ENCODE data around the gene TGFBR3. TPM values are rescaled to one million over a fixed set of nuclear protein-coding genes. Genes with fewer than 3 reads are reported as not detected.

Gene TGFBR3
- total RNA-seq, 1 experiment from 2014 or later, result 14.5 TPM

DNA sequence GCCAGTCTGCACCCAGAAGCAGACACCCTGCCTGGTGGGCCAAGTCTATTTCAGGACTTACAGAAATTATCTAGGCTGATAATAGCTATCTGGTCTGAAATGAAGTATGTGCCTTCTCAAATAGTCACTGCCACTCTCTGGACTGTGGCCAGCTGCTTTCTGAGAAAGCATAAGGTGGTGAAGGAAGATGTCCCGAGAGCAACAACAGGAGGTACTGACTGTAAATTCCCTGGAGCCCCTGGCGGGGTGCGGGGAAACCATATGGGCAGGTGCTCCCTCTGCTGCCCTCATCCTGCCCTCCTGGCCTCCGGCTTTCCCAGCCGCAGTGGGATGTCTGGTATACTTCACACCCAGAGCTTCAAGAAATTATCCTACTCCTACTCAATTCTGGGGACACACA is 86.8 kb downstream of the TGFBR3 start:
- intact Hi-C loops (cut with micrococcal nuclease; ENCODE audit: unreplicated experiment), result no loop called here
- no peak for ATAC-seq
- POLR2A ChIA-PET, result no interaction called here

DNA sequence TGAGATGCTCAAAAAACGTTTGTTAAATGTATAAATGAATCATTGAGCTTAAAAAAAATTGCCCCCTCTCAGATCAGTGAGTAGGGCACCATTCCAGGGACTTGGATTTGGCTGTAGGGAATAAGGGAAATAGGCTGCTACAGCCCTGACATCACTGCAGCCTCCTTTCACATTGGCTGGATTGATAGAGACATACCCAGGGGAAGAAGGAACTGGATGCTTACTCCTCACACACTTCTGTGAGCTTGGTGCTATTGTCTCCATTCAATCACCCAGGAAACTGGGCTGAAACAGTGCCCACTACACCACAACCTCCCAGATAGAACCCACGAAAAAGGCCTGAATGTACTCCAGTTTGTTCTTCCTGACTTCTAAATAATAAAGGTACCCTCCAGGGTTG is 87.2 kb downstream of the TGFBR3 start:
- ATAC-seq (no peak), DNase-seq (ENCODE audit: low read depth, low spot score) (no peak)
- H3K27me3 ChIP-seq (ENCODE audit: control insufficient read depth, insufficient read depth, low read length), result no peaks in the 10 kb centered on the region
- ChIA-PET POLR2A (no interaction called here), CTCF (no interaction called here)
- in situ Hi-C loops (cut with HindIII; ENCODE audit: low pct_unique_long_range_greater_than_20kb, low sequenced_read_pairs), result no loop called here
- no peaks in the 10 kb centered on the region for H3K9me3 ChIP-seq (ENCODE audit: control insufficient read depth, insufficient read depth, low read depth, low read length)
- H3K4me3 ChIP-seq (ENCODE audit: low read depth in 2 of 2, low read length in 2 of 2), result no peak overlapping the region
- H3K27ac ChIP-seq (ENCODE audit: low read length), result no peak overlapping the region
- no TSS peak for BruUV-seq (replicated peaks)
- intact Hi-C loops (cut with micrococcal nuclease; ENCODE audit: unreplicated experiment), result no loop called here
- H3K4me1 ChIP-seq (ENCODE audit: control insufficient read depth, insufficient read depth, low read length), result no peaks in the 10 kb centered on the region
- H3K36me3 ChIP-seq (ENCODE audit: control insufficient read depth, insufficient read depth, low read length), result no peaks in the 10 kb centered on the region
- TF ChIP-seq POLR2AphosphoS5 (IDR thresholded peaks at IDR 0.05; ENCODE audit: low read depth, low read length) (no peak), TCF7L2 (IDR thresholded peaks at IDR 0.05; ENCODE audit: low read depth, low read length) (no peak), SIN3A (IDR thresholded peaks at IDR 0.05; ENCODE audit: borderline replicate concordance, insufficient read depth, low read depth, low read length) (no peak), CTCF (IDR thresholded peaks at IDR 0.05) (no peak)
- TF ChIP-seq, protein P1, sequence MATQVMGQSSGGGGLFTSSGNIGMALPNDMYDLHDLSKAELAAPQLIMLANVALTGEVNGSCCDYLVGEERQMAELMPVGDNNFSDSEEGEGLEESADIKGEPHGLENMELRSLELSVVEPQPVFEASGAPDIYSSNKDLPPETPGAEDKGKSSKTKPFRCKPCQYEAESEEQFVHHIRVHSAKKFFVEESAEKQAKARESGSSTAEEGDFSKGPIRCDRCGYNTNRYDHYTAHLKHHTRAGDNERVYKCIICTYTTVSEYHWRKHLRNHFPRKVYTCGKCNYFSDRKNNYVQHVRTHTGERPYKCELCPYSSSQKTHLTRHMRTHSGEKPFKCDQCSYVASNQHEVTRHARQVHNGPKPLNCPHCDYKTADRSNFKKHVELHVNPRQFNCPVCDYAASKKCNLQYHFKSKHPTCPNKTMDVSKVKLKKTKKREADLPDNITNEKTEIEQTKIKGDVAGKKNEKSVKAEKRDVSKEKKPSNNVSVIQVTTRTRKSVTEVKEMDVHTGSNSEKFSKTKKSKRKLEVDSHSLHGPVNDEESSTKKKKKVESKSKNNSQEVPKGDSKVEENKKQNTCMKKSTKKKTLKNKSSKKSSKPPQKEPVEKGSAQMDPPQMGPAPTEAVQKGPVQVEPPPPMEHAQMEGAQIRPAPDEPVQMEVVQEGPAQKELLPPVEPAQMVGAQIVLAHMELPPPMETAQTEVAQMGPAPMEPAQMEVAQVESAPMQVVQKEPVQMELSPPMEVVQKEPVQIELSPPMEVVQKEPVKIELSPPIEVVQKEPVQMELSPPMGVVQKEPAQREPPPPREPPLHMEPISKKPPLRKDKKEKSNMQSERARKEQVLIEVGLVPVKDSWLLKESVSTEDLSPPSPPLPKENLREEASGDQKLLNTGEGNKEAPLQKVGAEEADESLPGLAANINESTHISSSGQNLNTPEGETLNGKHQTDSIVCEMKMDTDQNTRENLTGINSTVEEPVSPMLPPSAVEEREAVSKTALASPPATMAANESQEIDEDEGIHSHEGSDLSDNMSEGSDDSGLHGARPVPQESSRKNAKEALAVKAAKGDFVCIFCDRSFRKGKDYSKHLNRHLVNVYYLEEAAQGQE (IDR thresholded peaks at IDR 0.05; ENCODE audit: insufficient read depth in 1 of 2, low read depth in 2 of 2, low read length in 1 of 2), result no peak

More for the DNA sequence above, 86.8 kb downstream of the TGFBR3 start:
- no peak for DNase-seq (ENCODE audit: low read depth, low spot score)
- no peaks in the 10 kb centered on the region for H3K9me3 ChIP-seq (ENCODE audit: control insufficient read depth, insufficient read depth, low read depth, low read length)
- H3K4me3 ChIP-seq (ENCODE audit: low read depth in 2 of 2, low read length in 2 of 2), result no peak overlapping the region
- TF ChIP-seq POLR2AphosphoS5 (IDR thresholded peaks at IDR 0.05; ENCODE audit: low read depth, low read length) (no peak), SIN3A (IDR thresholded peaks at IDR 0.05; ENCODE audit: borderline replicate concordance, insufficient read depth, low read depth, low read length) (no peak), CTCF (IDR thresholded peaks at IDR 0.05) (no peak), TCF7L2 (IDR thresholded peaks at IDR 0.05; ENCODE audit: low read depth, low read length) (no peak)
- TF ChIP-seq, protein P1 (IDR thresholded peaks at IDR 0.05; ENCODE audit: insufficient read depth in 1 of 2, low read depth in 2 of 2, low read length in 1 of 2), result no peak
- BruUV-seq (replicated peaks), result no TSS peak
- no peaks in the 10 kb centered on the region for H3K4me1 ChIP-seq (ENCODE audit: control insufficient read depth, insufficient read depth, low read length)
- CTCF ChIA-PET, result no interaction called here
- H3K27me3 ChIP-seq (ENCODE audit: control insufficient read depth, insufficient read depth, low read length), result no peaks in the 10 kb centered on the region
- in situ Hi-C loops (cut with HindIII; ENCODE audit: low pct_unique_long_range_greater_than_20kb, low sequenced_read_pairs), result no loop called here
- H3K27ac ChIP-seq (ENCODE audit: low read length), result no peak overlapping the region
- no peaks in the 10 kb centered on the region for H3K36me3 ChIP-seq (ENCODE audit: control insufficient read depth, insufficient read depth, low read length)

Data from Panc1 (cell line).